Memory B cell (primary cell): ENCODE measurements around the gene TBC1D19.

ENCODE experiments used
- ATAC-seq: fragments of 150-1000 bp; cut with Tn5 transposase; 2 replicates; pipeline ENCODE4 v1.10.0; 2021; ENCODE audit warnings: low read depth, mild to moderate bottlenecking, moderate library complexity
- DNase-seq, 2 donors: peaks; one replicate each; pipeline ENCODE4 v3.0.0; 2022; ENCODE audit warnings: low spot score in 2 of 2
- H3K27ac Mint-ChIP-seq: one replicate; pipeline ENCODE4 v1.8.0; 2022; ENCODE audit warnings: mild to moderate bottlenecking, moderate library complexity, mixed read lengths
- H3K27me3 Mint-ChIP-seq: one replicate; pipeline ENCODE4 v1.8.0; 2022; ENCODE audit warnings: mixed read lengths
- H3K36me3 Mint-ChIP-seq: one replicate; pipeline ENCODE4 v1.8.0; 2022; ENCODE audit warnings: mild to moderate bottlenecking, mixed read lengths
- H3K4me1 Mint-ChIP-seq: one replicate; pipeline ENCODE4 v1.8.0; 2022; ENCODE audit warnings: mixed read lengths
- H3K4me3 Mint-ChIP-seq: one replicate; pipeline ENCODE4 v1.8.0; 2022; ENCODE audit warnings: mild to moderate bottlenecking, moderate library complexity, mixed read lengths
- H3K9me3 Mint-ChIP-seq: one replicate; pipeline ENCODE4 v1.8.0; 2022; ENCODE audit warnings: mixed read lengths

Gene TBC1D19

GRCh38 chr4:26746802-26747213 lies 162.9 kb downstream of the TBC1D19 start:
- Mint-ChIP-seq H3K9me3 (peaks cover 3% of the 10 kb centered on the region), H3K4me1 (peaks cover 6% of the 10 kb centered on the region), H3K27ac (no peak overlapping the region), H3K36me3 (peaks cover 14% of the 10 kb centered on the region), H3K27me3 (no peaks in the 10 kb centered on the region), H3K4me3 (no peak overlapping the region)
- DNase-seq = no peak
- no peak for ATAC-seq

DNA sequence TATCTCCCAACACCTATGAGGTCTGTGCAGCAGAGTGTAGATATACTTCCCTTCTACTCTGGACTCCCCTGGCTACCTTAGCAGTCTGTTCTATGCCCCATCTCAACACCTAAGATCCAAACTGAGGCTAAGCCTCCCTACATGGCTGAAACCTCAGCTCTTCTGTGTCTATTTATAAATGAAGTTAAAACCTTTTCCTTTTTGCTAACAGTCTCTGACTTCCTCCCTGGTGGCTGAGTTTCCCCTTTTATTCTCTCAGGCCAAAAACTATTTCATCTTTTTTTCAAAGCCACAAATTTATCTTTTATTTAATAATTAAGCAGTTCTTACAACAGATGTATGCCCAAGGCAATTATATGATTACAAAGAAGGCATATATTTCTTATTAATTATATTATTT lies 164.9 kb downstream of the TBC1D19 start:
- peaks cover 10% of the 10 kb centered on the region for H3K36me3 Mint-ChIP-seq
- H3K27me3 Mint-ChIP-seq = no peaks in the 10 kb centered on the region
- DNase-seq = no peak
- H3K9me3 Mint-ChIP-seq = peaks cover 3% of the 10 kb centered on the region
- ATAC-seq = peak; percentile 22
- H3K4me3 Mint-ChIP-seq = no peak overlapping the region
- H3K27ac Mint-ChIP-seq = peak overlapping the region; percentile 6
- H3K4me1 Mint-ChIP-seq = peaks cover 6% of the 10 kb centered on the region

- Mint-ChIP-seq H3K27me3 (no peaks in the 10 kb centered on the region), H3K27ac (no peak overlapping the region), H3K36me3 (peaks cover 10% of the 10 kb centered on the region), H3K4me3 (no peak overlapping the region), H3K4me1 (peaks cover 6% of the 10 kb centered on the region), H3K9me3 (peaks cover 2% of the 10 kb centered on the region)
- DNase-seq = no peak
- no peak for ATAC-seq
Observed at GRCh38 chr4:26749867-26750266, 166.0 kb downstream of the TBC1D19 start.

GRCh38 chr4:26751004-26751403 lies 167.1 kb downstream of the TBC1D19 start:
- no peak overlapping the region for H3K4me3 Mint-ChIP-seq
- no peak for ATAC-seq
- DNase-seq = no peak

DNA sequence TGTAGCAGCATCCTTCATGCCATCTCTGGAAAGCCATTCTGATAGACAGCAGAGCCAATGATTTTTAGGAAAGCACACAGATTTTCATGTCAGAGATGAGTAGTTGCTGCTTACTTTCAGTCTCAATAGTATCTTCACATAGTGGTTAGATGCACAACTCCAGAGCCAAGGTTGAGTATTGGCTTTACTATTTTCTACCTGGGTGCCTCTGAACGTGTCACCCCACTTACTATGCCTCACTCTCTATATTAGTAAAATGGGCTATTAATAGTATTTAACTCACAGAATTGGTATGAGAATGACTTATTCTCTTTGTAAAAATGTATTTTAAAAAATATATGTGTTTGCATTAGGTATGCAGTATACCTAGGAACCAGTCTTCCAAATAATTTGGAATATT lies 168.0 kb downstream of the TBC1D19 start:
- DNase-seq = no peak
- ATAC-seq = no peak
- H3K27me3 Mint-ChIP-seq = no peaks in the 10 kb centered on the region

More at GRCh38 chr4:26751004-26751403, 167.1 kb downstream of the TBC1D19 start:
- H3K27ac Mint-ChIP-seq = peak overlapping the region; percentile 21
- no peaks in the 10 kb centered on the region for H3K27me3 Mint-ChIP-seq
- peaks cover 6% of the 10 kb centered on the region for H3K4me1 Mint-ChIP-seq
- peaks cover 2% of the 10 kb centered on the region for H3K9me3 Mint-ChIP-seq
- H3K36me3 Mint-ChIP-seq = peaks cover 14% of the 10 kb centered on the region

GRCh38 chr4:26753187-26753586 lies 169.3 kb downstream of the TBC1D19 start:
- ATAC-seq (no peak), DNase-seq (no peak)
- H3K27ac Mint-ChIP-seq = no peak overlapping the region
- no peaks in the 10 kb centered on the region for H3K9me3 Mint-ChIP-seq
- H3K4me3 Mint-ChIP-seq = no peak overlapping the region
- H3K36me3 Mint-ChIP-seq = peaks cover 12% of the 10 kb centered on the region
- peaks cover 6% of the 10 kb centered on the region for H3K4me1 Mint-ChIP-seq
- H3K27me3 Mint-ChIP-seq = no peaks in the 10 kb centered on the region

More for the DNA sequence above, 168.0 kb downstream of the TBC1D19 start:
- peak overlapping the region; percentile 21 for H3K27ac Mint-ChIP-seq
- H3K4me3 Mint-ChIP-seq = no peak overlapping the region
- no peaks in the 10 kb centered on the region for H3K9me3 Mint-ChIP-seq
- H3K36me3 Mint-ChIP-seq = peaks cover 10% of the 10 kb centered on the region
- H3K4me1 Mint-ChIP-seq = peaks cover 6% of the 10 kb centered on the region

DNA sequence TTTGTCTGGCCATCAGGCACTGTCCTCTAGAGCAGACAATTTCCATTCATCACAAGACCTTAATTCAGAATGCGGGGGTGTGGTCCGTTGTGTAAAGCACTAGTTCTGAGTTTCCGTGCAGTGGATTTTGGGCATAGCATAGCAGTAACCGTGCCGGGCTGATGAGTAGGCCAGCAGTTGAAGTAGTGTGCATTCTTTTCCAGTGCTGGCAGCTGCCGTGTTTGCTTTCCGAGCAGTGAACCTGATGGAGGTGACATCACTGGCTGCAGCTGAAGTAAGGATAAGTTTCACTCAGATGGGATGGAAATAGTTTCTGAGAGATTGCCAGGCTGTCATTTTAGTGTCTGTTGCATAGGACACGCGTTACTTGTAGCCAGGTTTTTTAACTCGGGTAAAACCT lies 169.7 kb downstream of the TBC1D19 start:
- Mint-ChIP-seq H3K27ac (no peak overlapping the region), H3K9me3 (no peaks in the 10 kb centered on the region), H3K36me3 (peaks cover 12% of the 10 kb centered on the region), H3K27me3 (no peaks in the 10 kb centered on the region), H3K4me1 (peaks cover 3% of the 10 kb centered on the region), H3K4me3 (no peak overlapping the region)
- ATAC-seq (no peak), DNase-seq (no peak)

GRCh38 chr4:26757751-26758150 lies 173.9 kb downstream of the TBC1D19 start:
- ATAC-seq (no peak), DNase-seq (no peak)
- no peaks in the 10 kb centered on the region for H3K27me3 Mint-ChIP-seq
- H3K4me1 Mint-ChIP-seq = peaks cover 3% of the 10 kb centered on the region
- no peak overlapping the region for H3K27ac Mint-ChIP-seq
- H3K4me3 Mint-ChIP-seq = no peak overlapping the region
- H3K36me3 Mint-ChIP-seq = peaks cover 15% of the 10 kb centered on the region
- no peaks in the 10 kb centered on the region for H3K9me3 Mint-ChIP-seq

DNA sequence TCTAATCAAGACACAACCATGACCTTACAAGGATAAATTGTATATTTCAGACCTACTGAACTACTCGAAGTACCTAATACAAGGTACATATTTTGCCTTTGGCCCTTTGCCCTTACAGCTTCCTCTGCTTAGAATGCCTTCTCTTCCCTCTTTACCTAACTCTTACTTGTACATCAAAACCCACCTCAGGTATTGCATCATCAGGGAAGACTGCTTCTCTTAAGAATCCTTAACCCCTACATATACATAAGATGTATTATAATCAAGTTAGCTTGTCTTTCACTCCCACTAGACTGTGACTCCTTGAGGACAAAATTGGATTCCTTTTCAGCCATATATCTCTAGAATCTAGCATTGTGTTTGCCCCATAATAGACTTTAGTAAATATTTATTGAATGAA lies 175.0 kb downstream of the TBC1D19 start:
- H3K27ac Mint-ChIP-seq = no peak overlapping the region
- ATAC-seq (no peak), DNase-seq (no peak)
- no peaks in the 10 kb centered on the region for H3K27me3 Mint-ChIP-seq
- H3K9me3 Mint-ChIP-seq = no peaks in the 10 kb centered on the region
- peaks cover 15% of the 10 kb centered on the region for H3K36me3 Mint-ChIP-seq
- peaks cover 3% of the 10 kb centered on the region for H3K4me1 Mint-ChIP-seq
- no peak overlapping the region for H3K4me3 Mint-ChIP-seq

GRCh38 chr4:26762650-26763049 lies 178.8 kb downstream of the TBC1D19 start:
- ATAC-seq = no peak
- DNase-seq = no peak
- Mint-ChIP-seq H3K27me3 (no peaks in the 10 kb centered on the region), H3K27ac (no peak overlapping the region), H3K36me3 (peaks cover 19% of the 10 kb centered on the region), H3K4me1 (peaks cover 3% of the 10 kb centered on the region), H3K9me3 (no peaks in the 10 kb centered on the region), H3K4me3 (no peak overlapping the region)

DNA sequence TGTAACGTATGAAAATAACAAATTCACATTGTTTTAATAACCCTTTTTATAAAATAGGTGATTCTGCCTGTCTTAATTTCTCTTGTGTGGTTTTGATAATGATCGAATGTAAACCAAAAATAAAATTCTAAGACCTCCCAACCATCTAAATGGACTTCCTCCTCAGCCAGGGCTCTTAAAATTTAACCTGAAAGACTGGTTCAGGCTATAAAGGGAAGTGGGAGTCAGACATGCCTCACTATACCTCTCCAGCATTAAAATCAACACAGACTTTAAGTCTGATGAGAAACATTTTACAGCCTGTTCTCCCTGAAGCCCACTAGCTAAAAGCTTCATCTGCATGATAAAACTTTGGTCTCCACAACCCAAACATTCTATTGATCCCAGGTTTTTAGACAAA lies 179.2 kb downstream of the TBC1D19 start:
- ATAC-seq (no peak), DNase-seq (no peak)
- Mint-ChIP-seq H3K27ac (no peak overlapping the region), H3K4me3 (no peak overlapping the region), H3K4me1 (peaks cover 3% of the 10 kb centered on the region), H3K9me3 (no peaks in the 10 kb centered on the region), H3K36me3 (peaks cover 19% of the 10 kb centered on the region), H3K27me3 (no peaks in the 10 kb centered on the region)

- ATAC-seq (no peak), DNase-seq (no peak)
- H3K27me3 Mint-ChIP-seq = no peaks in the 10 kb centered on the region
- H3K9me3 Mint-ChIP-seq = no peaks in the 10 kb centered on the region
- no peak overlapping the region for H3K4me3 Mint-ChIP-seq
- peaks cover 3% of the 10 kb centered on the region for H3K4me1 Mint-ChIP-seq
- H3K27ac Mint-ChIP-seq = no peak overlapping the region
- peaks cover 19% of the 10 kb centered on the region for H3K36me3 Mint-ChIP-seq
Observed at GRCh38 chr4:26763648-26764047, 179.8 kb downstream of the TBC1D19 start.

DNA sequence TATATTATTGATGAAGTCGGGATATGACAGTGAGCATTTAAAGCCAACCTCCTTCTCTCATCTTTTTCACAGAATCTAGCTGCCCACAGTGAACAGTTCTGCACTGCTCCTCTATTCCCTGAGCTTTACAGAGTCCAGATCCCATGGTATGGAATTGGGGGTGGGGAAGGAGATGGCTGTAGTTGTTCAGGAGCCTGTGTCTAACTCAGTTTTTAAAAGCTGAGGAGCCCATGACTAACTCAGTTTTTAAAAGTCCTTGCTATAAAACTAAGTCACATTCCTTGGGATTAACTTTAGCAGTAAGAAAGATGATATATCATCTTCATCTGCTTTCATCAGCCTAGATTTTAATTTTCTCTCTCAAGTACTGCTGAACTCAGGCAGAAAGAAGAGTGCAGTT lies 180.3 kb downstream of the TBC1D19 start:
- ATAC-seq (no peak), DNase-seq (no peak)
- Mint-ChIP-seq H3K9me3 (no peaks in the 10 kb centered on the region), H3K27ac (no peak overlapping the region), H3K4me3 (no peak overlapping the region), H3K27me3 (no peaks in the 10 kb centered on the region), H3K36me3 (peaks cover 15% of the 10 kb centered on the region), H3K4me1 (peaks cover 3% of the 10 kb centered on the region)

GRCh38 chr4:26765515-26765914 lies 181.6 kb downstream of the TBC1D19 start:
- no peak overlapping the region for H3K27ac Mint-ChIP-seq
- no peak for ATAC-seq

GRCh38 chr4:26766141-26766540 lies 182.3 kb downstream of the TBC1D19 start:
- DNase-seq (no peak), ATAC-seq (no peak)
- no peak overlapping the region for H3K27ac Mint-ChIP-seq
- H3K9me3 Mint-ChIP-seq = no peaks in the 10 kb centered on the region
- no peaks in the 10 kb centered on the region for H3K27me3 Mint-ChIP-seq
- H3K4me1 Mint-ChIP-seq = peaks cover 3% of the 10 kb centered on the region
- no peak overlapping the region for H3K4me3 Mint-ChIP-seq
- peaks cover 15% of the 10 kb centered on the region for H3K36me3 Mint-ChIP-seq

More at GRCh38 chr4:26765515-26765914, 181.6 kb downstream of the TBC1D19 start:
- H3K4me3 Mint-ChIP-seq = no peak overlapping the region
- no peaks in the 10 kb centered on the region for H3K27me3 Mint-ChIP-seq
- peaks cover 14% of the 10 kb centered on the region for H3K36me3 Mint-ChIP-seq
- no peaks in the 10 kb centered on the region for H3K9me3 Mint-ChIP-seq
- H3K4me1 Mint-ChIP-seq = peaks cover 3% of the 10 kb centered on the region
- no peak for DNase-seq
